SH-SY5Y (cell line): Measurements from ENCODE around the gene EID1.

Source experiments
- GATA2 ChIP-seq: IDR thresholded peaks from 2 replicates; pipeline ENCODE4 v1.6.1; 2011; ENCODE audit warnings: mild to moderate bottlenecking, low read depth, low read length
- GATA3 ChIP-seq: IDR thresholded peaks from 2 replicates; pipeline ENCODE4 v1.6.1; 2011; ENCODE audit warnings: low read depth, mild to moderate bottlenecking, low read length, moderate library complexity

DNA sequence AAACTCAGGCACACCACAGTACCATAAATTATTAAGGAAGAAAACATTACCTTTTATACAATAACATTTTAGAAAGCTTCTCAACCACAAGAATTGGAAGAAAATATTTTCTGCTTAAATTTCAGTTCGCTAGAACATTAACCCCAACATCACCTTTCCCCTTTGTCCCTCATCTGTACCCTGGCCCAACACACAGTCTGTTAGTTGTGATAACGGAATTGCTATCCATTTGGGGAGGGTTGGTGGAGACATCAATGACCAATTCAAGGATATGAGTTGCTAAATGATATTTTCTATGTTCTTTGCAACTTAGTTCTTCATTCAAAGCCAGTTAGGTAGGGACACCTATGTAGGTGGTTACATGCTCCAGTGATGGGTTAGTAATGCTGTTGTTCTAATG lies 5.8 kb downstream of the EID1 start:
- TF ChIP-seq GATA2 (no peak), GATA3 (no peak)
